Putamen (tissue), 1 donor: ENCODE results near the gene BANP.
"Not testable (repeated sequence)": the region's sequence is repeated elsewhere in the genome, so short reads cannot be mapped to it uniquely, and the experiment has no call there.

Experiments used
- DNase-seq: peaks from one replicate; pipeline ENCODE4 v3.0.0-alpha.2; 2016; ENCODE audit warnings: low spot score

Gene BANP

DNA sequence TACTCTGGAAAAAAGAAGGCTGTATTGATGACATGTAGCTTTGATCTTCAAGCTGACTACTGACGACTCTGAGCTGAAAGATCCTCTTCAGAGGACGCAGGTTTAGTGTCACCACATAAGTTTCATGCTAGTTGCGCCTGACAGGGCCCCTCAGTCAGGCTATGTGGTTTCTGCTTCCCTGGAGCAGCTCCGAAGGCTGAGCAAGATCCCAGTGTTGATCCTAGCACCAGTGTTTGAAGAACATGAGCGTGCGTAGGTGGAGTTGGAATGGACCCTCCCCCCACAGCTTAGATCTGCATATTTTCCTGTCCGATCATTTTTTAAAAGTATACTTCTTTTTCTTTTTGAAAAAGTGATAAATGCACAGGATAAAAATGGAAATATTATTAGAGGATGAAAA lies 17.3 kb downstream of the BANP start:
- DNase-seq: no peak

DNA sequence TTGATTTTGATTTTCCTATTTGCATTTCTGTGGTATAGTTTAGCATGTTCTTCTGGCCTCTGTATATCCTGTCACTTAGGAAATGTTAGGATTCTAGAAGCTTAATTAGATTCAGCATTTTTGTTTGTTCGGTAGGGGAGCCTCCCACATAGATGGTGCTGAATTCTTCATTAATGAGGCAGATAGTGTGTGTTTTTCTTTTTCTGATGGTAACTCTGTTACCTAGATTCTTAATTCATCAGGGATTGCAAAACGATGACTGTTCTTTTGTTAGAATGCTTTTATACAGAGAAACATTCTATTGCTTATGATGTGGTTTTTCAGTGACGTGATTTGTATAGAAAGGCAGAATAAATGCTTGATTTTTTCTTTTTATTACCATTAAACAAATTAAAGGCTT lies 19.0 kb downstream of the BANP start:
- no peak for DNase-seq

DNA sequence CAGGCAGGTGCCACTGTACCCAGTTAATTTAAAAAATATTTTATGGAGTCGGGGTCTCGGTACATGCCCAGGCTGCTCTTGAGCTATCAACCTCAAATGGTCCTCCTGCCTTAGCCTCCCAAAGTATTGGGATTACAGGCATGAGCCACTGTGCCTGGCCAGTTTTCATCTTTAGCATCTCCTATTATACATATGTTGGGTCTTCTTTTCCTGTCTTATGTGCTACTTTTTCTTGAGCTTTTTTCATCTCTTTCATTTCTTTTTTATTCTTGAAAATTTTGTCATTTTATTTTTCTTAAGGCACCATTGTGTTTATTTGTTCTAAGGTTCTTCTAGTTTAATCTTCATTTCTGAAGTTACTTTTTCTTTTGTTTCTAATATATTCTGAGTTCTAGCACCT lies 20.7 kb downstream of the BANP start:
- DNase-seq: no peak

DNA sequence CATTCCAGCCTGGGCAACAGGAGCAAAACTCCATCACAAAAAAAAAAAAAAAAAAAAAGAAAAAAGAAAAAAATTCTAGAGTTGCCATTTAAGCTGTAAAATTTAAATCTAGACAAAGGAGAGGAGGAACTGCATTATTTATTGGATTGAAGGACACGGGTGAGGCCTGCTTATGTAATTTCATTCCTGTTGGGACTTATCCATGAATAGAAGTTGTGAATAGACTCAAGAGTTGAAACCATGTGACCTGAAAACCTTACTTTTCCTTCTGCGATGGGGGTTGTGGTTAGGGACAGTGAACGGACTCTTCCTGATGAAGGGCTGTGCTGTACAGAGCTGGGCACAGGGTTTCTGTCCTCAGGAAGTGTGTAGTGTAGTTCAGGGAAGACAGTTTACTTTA lies 22.5 kb downstream of the BANP start:
- DNase-seq: no peak

- DNase-seq: no peak
These were observed 22.9 kb downstream of the BANP start for GRCh38 chr16:87974178-87974577.

DNA sequence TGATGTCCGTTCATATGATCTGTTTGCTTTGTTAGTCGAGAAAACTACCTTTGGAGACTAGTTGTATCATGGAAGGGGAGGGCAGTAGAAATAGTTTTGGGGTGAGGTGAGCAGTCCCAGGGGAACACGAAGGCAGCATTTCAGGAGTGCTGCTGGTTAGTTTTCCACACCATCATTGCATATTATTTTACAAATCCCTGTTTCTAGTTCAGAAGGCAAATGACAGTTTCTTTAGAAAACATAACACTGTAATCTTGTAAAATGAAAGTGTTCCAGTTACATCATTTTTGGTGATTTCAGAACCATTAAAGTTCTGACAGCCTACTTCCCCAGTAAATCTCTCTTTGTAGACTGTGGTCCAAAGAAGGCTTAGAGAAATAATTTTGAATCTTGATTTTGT lies 25.4 kb downstream of the BANP start:
- no peak for DNase-seq

DNA sequence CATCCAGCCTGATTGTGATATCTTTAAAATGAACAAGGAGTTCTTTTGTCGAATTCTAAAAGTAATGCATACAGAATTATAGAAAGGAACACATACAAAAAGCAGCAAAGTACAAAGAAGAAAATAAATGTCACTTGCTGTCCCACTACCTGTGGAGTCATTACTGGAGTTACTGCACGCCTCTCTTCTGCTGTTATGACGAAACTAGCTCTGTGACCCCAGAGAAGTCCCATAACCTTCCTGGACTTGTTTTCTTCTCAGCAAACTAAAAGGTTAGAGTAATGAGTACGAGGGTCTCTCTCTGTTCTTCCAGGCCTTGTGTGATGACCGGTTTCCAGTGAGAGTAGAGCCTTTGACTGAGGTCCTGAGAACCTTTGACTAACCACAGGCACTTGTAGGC lies 26.9 kb downstream of the BANP start:
- no peak for DNase-seq

GRCh38 chr16:87979352-87979751 lies 28.1 kb downstream of the BANP start:
- no peak for DNase-seq

DNA sequence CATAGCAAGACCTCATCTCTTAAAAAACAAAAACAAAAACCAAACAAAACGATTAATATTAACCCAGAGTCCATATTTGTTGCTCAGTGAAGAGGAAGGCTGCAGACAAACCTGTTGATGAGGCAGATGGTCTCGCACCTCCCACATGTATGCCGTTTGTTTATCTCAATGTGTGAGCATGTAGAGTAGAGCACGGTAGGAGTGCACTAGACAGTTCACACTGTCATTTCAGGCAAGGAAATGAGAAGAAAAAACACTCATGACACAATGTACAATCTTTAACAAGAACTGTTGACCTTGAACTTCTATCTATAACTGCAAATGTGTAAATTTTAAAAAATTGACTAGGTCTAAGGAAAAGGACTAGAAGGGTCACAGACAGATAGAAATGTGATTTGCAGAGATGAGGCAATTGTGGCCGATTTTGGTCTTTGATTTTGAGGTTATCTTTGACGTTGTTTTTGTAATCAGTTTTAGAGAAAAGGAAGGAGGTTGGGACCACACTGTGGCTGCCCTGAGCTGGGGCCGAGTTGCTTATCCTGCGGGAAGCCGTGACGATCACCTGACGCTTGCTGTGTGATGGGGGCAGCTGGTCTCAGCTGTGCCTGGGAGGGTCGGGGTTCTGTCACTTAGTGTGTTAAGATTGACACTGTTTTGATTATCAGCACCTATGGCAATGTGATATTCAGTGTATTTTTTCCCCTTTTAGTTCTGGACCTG lies 28.8 kb downstream of the BANP start:
- not testable (repeated sequence) for DNase-seq

GRCh38 chr16:87981376-87981775 lies 30.1 kb downstream of the BANP start:
- not testable (repeated sequence) for DNase-seq

- no peak for DNase-seq
These were observed 31.4 kb downstream of the BANP start for GRCh38 chr16:87982581-87983041.

DNA sequence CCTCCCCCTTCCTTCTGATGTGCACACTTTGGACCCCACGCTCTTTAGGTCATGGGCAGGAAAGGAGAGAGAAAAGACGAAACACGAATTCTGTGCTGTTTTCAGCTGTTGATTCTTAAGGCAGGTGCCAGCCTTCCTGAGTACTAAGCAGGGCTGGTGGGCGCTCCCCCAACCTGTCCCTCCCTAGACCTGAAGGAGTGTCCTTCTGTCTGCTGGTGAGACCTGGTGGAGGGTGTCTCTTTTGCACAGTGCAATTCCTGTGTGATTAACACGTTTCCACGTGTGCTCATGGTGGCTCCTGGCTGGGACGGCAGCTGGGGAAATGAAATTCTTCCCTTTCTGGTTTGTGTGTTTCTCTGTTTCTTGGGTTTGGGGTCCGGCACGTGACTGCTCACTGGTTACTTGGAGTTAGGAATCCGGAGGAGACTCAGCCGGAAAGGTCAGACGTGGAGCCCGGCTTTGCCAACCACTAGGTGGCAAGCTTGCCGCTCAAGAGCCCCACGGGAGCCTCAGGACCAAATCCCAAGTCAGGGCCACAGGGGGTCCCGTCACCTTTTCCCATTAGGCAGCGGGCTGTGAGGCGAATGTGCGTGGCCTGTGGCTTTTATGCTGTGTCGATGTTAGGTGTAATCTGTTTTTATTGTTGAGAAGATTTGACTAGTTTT lies 32.0 kb downstream of the BANP start:
- not testable (repeated sequence) for DNase-seq

DNA sequence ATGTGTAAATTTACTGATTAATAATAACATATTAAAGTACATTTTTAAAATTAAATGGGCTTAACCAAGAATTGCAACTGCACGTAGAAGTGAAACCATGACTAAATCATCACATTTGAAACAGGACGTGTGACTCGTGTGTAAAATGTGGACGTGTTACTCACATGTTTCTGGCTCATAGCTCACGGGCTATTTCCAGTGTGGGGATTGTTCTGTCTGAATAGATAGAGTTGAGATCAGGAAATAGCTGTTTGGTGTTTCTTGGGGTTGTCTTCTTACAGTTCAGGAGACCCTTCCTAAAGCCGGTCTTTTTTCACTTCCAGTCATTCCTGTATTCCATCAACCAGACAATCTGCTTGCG lies 32.5 kb downstream of the BANP start:
- DNase-seq: not testable (repeated sequence)

DNA sequence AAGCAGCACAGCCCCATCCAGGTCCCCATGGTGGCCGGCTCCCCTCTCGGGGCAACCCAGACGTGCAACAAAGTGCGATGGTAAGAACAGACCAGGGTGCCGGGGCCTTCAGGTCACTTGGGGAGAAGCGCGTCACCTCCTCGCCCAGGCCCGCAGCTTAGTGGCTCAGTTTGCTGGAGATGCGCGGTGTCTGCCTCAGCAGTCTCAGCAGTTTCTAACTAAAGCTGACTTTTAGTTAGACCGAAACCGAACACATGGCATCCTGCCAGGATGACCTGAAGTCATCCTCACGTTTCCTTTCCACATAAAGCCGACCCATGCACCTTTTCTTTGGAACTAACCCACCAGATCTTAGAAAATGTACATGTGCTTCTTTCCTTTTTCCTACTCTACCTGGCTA lies 32.9 kb downstream of the BANP start:
- DNase-seq: not testable (repeated sequence)

GRCh38 chr16:87984632-87985267 lies 33.5 kb downstream of the BANP start:
- DNase-seq: no peak

GRCh38 chr16:87985493-87985892 lies 34.3 kb downstream of the BANP start:
- not testable (repeated sequence) for DNase-seq

DNA sequence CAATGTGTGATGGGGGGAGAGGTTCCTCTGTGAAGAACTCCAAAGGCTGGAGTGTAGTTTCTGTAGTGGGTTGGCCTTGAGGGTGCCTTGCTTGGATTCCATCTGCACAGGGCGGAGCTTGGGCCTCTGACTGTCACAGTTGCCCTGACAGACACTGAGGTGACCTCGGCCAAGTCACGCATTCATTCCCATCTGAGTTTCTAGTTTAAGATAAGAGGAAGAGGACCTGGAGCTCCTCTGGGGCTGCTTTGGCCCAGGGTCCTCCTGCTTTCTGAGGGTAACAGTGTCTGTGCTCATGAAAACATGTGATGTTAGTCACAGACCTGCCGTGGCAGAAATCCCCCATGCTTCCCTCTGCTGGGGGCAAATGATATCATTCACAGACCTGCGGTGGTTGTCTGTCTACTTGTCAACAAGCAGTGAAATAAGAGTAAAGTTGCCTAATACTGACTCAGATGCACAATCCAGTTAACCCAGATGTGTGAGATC lies 35.2 kb downstream of the BANP start:
- DNase-seq: not testable (repeated sequence)

GRCh38 chr16:87988596-87988995 lies 37.4 kb downstream of the BANP start:
- not testable (repeated sequence) for DNase-seq

GRCh38 chr16:87990254-87990653 lies 39.0 kb downstream of the BANP start:
- not testable (repeated sequence) for DNase-seq

DNA sequence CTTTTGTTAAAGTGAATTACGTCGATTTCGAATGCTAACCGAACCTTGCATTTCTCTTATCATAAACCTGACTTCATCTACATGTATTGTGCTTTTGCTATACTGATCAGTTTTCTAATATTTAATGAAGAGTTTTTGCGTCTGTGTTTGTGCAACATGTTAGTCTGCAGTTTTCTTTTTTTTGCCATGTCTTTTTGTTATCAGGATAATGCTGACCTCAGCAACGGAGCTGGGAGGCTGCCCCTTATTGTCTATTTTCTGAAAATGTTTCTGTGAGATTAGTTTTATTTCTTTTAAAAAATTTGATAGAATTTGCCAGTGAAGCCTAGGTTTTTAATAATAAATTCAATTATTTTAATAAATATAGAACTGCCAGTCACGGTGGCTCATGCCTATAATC lies 40.9 kb downstream of the BANP start:
- DNase-seq: not testable (repeated sequence)

DNA sequence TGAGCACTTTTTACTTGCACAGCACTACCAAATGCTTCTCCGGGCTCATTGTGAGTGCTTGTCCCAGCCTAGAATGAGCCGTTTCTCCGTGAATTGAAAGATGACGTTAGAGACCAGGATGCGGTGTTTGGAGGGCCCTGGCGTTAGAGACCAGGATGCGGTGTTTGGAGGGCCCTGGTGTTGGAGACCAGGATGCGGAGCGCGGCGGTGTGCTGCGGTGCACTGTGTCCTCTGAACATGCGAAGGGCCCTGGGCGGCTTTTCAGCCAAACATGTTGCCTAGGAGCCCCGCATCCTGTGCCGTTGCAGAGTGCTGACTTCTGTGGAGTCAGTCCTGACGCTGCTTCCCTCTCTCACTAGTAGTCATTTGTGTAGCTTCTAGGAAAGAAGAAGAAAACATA lies 42.7 kb downstream of the BANP start:
- DNase-seq: no peak

GRCh38 chr16:87995644-87996043 lies 44.4 kb downstream of the BANP start:
- no peak for DNase-seq
